Fibroblast of pulmonary artery (primary cell): ENCODE measurements around the gene CLCN7.

Source experiments
- DNase-seq: peaks from one replicate; pipeline ENCODE4 v3.0.0-alpha.2; 2010; ENCODE audit warnings: low read depth
- H3K4me3 ChIP-seq: replicated peaks from 2 replicates; pipeline ENCODE4 v1.5.1; 2011; ENCODE audit warnings: low read depth, mild to moderate bottlenecking, control low read depth, low read length, moderate library complexity
- CTCF ChIP-seq: IDR thresholded peaks from 2 replicates; pipeline ENCODE4 v1.5.1; 2011; ENCODE audit warnings: mild to moderate bottlenecking, control low read depth, low read length, inconsistent platforms; ENCODE audit errors: missing control alignments

Gene CLCN7

GRCh38 chr16:1502092-1503004 is 27.5 kb upstream of the CLCN7 start:
- TF ChIP-seq CTCF = no peak
- no peak overlapping the region for H3K4me3 ChIP-seq
- no peak for DNase-seq

GRCh38 chr16:1501630-1502029 is 26.8 kb upstream of the CLCN7 start:
- DNase-seq = no peak
- TF ChIP-seq CTCF = no peak
- H3K4me3 ChIP-seq = no peak overlapping the region

DNA sequence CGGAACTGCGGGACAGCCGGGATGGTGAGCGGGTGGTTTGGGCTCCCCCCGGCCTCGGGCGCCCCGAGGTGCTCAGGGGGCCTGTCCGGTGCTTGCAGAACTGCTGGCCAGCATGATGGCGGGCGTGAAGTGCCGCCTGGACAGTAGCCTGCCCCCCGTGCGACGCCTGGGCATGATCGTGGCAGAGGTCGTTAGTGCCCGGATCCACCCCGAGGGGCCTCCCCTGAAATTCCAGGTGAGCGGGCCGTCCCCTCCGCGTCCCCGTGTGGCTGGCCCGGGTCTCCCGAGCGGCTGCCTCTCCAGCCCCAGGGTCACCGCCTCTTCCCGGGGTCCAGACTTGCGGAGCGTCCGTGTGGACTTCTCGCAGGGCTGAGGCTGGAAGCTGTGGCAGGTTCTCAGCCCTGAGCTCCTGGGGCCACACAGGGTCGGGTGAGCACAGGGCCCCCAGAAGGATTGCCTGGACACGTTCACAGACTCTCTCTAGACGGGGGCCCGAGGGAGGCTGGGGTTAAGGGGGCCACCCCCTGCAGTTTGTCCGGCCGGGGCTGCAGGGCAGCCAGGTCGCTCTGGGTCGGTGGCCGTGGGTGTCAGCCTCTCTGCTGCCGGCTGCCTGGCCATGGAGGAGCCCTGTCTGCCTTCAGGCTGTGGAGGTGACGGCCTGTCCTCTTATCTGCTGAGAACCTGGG is 25.8 kb upstream of the CLCN7 start:
- TF ChIP-seq CTCF = no peak
- no peak for DNase-seq
- no peak overlapping the region for H3K4me3 ChIP-seq

DNA sequence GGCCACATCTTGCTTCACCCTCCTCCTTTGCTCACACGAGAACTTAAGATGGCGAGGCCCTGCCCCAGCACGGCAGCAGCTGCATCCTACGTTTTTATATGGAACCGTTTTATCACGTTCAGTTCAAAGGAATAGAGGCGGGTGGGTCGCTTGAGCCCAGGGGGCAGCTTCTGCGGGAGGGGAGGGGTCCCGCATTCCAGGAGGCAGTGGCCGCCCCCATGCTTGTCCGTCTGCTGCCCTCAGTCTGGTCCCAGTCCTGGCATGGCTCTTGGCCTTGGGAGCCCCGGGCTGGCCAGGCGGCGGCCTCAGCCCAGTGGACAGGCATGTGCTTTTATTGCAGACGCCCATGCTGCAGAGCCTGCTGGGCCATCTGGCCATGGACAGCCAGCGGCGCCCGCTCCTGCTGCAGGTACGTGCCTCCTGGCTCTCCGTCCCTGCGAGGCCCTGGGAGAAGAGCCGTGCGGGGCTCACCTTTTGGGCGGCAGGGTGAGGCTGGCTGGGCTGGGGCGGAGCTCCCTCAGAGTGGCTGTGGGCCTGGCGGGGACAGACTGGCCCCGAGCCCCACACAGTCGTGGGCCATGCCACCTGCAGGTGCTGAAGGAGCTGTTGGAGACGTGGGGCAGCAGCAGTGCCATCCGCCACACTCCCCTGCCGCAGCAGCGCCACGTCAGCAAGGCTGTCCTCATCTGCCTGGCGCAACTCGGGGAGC is 25.1 kb upstream of the CLCN7 start:
- no peak for TF ChIP-seq CTCF
- no peak for DNase-seq
- H3K4me3 ChIP-seq = no peak overlapping the region

DNA sequence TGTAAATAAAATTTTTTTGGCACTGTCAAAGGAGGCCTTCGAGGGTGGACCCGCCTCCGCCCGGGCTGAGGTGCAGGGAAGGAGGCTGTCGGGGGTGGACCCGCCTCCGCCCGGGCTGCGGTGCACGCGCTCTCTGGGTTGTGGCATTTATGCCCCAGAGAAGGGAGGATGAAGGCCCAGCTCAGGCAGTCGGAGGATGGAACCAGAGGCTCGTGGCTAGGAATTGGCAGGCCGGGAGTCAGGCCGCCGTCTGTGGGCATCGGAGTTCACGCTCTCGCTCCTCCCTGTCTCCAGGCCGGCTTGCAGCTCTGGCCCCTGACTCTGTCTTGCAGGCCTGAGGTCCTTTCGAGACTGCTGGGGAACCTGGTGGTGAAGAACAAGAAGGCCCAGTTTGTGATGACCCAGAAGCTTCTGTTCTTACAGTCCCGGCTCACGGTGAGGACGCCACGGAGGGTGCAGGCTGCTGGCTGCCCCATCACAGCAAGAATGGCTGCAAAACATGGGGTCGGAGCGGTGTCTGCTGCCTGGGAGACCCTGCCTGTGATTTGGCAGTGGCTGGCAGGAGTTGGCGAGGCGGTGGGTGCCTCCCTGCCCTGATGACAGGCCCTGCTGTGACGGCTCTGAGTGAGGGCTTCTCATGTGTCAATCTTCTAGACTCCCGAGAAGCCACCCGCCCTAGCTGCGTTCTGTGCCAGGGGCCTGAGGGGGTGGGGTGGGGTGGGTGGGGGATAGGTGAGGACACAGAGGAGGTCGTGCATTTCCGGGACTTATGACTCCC is 24.3 kb upstream of the CLCN7 start:
- no peak for DNase-seq
- no peak for TF ChIP-seq CTCF
- no peak overlapping the region for H3K4me3 ChIP-seq

GRCh38 chr16:1497014-1497598 is 22.3 kb upstream of the CLCN7 start:
- TF ChIP-seq CTCF = no peak
- H3K4me3 ChIP-seq = no peak overlapping the region

More at GRCh38 chr16:1497014-1497598, 22.3 kb upstream of the CLCN7 start:
- no peak for DNase-seq
